ENCODE data around the gene TEAD4.
A peak's percentile ranks its signal among the peaks of the same experiment; 100 is the strongest.

Gene TEAD4

DNA sequence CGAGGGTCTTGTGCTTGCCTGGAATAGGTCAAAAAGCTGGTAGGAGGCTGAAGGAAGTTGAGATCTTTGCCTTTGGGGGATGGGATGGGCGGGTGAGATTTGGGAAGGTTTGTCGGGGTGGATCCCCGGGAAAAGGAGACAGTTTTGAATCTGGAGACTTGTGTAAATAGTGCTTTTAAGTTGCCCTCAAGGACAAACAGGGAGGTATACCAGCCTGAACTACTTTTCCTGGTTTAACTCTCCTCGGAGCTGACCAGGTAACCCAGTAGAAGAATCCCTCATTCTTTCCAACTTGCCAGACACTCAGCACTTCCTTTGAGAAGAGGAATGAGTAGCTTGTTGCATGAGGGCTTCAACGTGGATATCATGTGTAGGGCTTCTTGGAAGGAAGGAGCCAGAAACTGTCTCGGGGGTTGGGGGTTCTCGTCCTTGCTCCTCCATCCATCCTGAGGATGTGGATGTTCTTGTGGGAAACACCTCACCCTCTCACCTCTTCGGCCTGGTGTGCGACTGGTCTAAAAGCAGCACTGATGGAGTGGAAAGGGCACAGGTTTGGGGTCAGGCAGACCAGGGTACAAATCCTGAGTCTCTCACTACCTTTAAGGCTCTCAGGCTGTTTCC lies 1.9 kb downstream of the TEAD4 start:
- peak; percentile 26 for DNase-seq (ENCODE audit: low read depth)

DNA sequence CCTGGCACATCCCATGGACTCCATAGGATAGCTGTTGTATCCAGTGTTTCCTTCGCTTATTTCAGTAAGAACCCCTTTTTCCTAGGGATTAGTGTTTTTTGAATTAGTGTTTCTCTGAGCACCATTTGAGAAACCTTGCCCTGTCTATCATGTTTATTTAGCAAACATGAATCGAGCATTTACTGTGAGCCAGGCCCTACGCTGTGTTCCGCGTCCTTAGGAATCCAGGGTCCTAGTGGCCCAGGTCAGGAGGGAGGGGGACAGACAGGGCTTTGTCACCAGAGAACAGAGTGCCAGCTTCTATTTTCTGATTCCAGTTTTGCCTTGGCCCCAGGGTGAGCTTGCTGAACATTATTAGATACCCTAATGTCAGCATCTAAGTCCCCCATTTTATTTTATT lies 2.5 kb downstream of the TEAD4 start:
- no peak for DNase-seq (ENCODE audit: low read depth)

DNA sequence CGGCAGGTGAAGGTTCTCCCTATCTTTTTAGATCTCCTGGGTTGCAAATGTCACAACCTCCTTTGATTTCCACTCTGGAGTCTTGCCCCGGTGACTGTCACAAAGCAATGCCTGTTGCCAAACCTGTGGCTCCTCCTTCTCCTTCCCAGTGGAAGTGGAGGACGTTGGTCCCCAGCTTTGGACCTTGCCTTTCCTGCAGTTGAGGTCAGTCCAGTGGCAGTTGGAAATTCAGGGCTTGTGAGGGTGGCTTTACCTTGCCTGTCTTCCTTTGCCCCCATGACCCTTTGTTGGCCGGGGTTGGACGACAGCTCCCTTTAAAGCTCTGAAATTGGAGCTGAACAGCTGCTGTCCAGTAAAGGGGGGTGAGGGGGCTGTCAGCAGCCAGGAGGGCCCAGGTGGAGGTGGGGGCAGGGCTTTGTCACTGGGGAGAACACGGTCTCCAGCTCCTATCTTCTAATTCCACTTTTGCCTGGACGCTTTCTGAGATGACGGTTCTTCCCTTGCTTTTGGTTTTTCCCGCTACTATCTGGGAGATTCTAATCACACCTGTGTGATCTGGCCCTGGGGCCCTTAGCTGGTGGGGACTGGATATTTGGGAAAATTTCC lies 4.1 kb downstream of the TEAD4 start:
- no peak for DNase-seq (ENCODE audit: low read depth)

DNA sequence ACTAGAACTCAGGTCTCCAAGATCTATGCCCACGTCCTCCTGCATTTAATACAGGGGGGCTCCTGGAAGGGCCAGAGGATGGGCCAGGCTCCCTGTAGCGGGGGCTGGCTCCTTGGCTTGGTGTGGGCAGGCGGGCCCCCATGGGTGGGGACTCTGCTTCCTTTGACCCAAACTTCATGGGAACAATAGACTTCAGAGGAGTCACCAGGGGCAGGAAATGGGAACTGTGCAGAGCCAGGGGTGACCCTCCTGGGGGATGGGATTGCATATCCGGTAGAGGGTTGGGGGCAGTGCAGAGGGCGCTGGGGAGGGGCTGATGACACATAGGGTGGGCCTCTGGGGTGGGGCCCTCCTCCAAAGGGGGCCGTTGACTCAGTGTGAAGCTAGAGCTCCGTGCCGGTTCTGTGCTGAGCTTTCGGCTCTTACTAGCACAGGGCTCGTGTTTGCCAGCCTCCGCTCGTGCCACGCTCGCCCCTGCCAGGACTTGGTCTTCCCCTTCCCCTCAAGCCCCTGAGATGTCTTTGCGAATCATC lies 4.6 kb downstream of the TEAD4 start:
- DNase-seq (ENCODE audit: low read depth): peak; percentile 47

DNA sequence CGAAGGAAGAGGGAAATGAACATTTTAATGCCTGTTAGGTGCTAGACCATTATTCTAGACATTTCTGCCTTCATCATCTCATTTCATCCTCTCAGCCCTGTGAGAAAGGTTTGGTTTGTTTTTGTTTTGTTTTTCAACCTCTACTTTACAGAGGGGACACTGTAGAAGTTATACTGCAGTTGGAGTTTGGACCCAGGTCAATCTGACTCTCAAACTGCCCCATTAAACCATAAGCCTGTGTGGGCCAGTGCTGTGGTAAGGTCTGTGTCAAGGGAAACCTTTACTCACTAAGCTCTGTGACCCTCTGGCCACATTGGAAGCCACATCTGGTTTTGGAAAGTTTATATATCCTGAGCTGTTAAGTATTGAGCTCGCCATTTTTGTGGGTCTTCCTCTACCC lies 8.5 kb downstream of the TEAD4 start:
- DNase-seq (ENCODE audit: low read depth): no peak

DNA sequence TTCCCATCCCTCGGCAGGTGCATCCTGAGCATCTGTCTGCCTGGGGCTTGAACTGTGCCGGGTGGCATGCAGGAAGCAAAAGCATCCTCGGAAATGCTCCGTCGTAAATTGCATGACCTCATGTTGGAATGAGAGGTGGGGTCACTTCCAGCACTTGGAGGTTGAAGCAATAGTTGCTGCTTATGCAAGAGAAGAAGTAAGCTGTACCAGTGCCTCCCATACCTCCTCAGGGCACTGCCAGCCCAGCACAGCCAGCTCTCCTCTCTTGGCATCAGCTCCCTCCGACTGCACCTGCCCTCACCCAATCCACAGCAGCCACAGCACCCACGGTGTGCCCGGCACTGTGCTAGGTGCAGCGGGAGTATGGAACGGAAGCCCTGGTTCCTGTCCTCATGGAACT lies 11.5 kb downstream of the TEAD4 start:
- DNase-seq (ENCODE audit: low read depth): no peak

DNA sequence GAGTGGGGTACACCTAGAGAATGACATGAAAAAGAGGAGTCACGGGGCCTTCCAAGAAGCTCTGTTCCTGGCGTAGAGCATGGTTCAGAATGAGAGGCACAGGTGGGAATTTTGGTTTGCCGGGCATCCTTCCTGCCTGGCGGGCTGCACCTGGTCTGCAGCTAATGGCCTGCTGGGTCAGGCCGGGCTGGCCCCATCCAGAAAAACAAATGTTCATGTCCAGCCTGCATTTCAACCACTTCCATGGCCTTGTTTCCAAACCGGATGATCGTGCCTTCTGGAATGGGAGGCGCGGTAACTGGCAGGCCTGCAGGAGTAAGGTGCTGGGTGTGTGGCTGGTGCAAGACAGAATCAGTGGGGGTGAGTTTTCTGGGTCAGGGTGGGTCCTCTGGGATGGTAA lies 14.4 kb downstream of the TEAD4 start:
- no peak for DNase-seq (ENCODE audit: low read depth)

DNA sequence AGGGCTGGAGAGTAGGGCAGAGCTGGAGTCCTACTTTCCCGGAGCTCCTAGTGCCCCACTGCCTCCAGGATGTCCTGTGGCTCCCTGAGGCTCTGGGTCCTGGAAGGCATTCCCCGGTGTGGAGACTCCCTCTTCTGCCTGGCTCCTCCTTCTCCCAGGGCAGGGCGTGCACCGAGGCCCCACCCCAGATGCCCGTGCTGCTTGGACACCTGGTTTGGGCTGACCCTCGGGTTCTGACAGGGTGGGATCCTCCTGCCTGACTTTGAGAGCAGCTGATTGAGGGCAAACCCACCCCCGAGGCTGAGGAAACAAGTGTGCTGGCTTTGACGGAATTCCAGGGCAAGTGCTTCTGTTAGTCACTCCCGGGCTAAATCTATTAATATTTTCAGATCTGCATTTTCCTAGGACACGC lies 15.4 kb downstream of the TEAD4 start:
- peak; percentile 35 for DNase-seq (ENCODE audit: low read depth)

DNA sequence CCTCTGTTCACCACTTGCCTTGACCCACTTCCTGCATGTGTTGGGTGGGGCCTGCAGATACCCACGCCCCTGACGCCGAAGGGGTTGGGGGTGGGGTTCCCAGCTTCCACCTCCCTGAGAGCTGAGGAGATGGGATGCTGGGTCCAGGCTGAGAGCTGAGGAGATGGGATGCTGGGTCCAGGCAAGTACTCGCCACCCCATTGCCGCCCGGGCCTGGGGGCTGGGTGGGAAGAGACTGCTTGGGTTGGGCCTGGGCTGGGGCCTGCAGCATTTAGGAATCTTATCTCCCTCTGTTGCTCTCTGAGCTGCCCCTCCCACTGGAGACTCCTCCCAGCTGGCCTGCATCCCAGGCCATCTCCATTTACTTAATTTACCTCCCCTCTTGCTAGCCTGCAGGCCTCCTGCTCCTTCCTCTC lies 17.4 kb downstream of the TEAD4 start:
- no peak for DNase-seq (ENCODE audit: low read depth)

DNA sequence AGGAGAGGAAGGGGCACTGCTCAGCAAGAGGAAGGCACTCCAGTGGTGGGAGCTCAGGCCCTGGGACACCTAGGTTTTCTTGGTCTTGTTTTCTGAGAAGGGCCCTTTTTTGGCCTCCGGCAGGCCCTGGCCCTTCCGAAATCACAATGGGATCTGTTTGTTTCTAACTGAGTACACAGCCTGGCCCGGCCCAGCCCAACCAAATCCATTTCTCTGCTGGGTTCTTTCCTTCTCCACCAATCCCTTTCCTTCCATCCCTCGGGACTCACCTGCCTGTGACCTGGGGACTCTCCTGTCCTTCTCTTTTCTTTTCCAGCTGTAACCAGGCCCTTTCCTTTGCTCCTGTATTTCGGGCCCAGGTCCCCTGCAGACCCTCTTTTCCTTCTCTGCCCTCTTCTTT lies 18.6 kb downstream of the TEAD4 start:
- DNase-seq (ENCODE audit: low read depth): no peak

DNA sequence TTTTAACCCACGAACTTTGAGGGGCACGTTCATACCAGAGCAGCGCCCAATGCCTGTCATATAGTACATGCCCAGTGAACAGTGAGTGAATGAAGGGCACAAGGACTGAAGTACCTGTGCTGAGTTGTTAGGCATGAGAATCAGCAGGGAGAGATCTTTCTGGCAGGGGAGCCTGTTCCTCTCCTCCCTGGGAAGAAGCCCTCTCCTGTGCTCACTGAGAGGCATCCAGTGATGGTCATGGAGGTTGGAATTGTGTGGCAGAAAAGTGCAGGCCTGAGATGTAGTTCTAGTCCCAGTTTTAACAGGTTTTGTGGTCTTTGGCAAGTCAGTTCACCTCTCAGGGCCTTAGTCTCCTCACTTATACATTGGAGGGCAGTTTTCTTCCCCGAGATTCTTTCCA lies 20.6 kb downstream of the TEAD4 start:
- DNase-seq (ENCODE audit: low read depth): no peak

DNA sequence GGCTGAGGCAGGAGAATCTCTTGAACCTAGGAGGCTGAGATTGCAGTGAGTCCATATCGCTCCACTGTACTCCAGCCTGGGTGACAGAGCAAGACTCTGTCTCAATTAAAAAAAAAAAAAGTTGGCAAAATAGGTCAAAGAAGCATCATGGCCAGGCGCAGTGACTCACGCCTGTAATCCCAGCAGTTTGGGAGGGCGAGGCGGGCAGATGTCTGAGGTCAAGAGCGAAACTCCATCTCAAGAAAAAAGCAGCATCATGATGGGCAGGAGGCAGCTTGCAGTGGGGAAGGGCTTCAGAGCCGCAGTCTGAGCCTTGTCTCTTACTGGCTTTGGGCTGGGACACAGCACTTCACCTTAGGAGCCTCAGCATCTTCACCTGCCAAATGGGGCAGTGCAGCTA lies 21.4 kb downstream of the TEAD4 start:
- no peak for DNase-seq (ENCODE audit: low read depth)

DNA sequence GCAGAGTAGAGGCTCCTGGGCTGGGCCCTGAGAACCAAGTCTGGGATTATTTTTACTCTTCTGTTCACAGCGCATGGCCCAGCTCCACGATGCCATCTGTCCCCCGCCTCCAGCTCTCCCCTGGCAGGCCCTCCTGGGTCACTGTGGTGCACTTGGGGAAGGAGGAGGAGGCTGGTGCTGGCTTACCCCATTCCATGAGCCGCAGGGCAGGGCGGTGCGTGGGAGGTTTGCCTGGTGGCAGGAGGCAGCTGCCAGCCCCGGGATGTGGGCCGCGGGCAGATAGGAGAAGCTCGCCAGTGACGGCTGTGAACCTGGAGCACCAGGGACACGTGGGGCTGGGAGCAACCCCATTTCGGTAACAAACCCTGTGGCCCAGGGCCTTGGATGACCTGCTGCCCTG lies 23.2 kb downstream of the TEAD4 start:
- no peak for DNase-seq (ENCODE audit: low read depth)

DNA sequence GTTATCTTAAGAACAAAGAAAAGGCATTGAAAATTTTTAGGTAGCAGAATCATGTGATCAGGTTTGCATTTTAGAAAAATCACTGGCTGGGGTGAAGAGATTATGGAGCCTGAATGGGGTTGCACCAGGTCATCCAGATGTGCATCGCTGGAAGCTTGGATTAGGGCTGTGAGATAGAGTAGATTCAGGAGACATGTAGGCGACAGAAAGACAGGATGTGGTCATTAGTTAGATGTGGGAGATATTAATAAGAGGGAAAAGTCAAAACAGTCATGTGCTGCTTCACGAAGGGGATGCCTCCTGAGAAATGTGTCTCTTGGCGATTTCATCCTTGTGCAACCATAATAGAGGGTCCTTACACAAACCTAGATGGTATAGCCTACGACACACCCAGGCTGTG lies 25.1 kb downstream of the TEAD4 start:
- no peak for DNase-seq (ENCODE audit: low read depth)

DNA sequence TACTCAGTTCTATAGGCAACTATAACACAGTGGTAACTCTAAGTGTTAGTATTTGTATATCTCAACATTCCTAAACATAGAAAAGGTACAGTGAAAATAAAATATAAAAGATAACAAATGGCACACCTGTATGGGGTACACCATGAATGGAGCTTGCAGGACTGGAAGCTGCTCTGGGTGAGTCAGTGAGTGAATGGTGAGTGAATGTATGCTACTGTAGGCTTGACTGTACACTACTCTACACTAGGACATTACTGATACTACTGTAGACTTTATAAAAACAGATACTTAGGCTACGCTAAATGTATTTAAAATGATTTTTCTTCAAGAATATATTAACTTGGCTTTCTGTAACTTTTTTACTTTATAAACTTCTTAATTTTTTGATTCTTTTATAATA lies 25.5 kb downstream of the TEAD4 start:
- no peak for DNase-seq (ENCODE audit: low read depth)

DNA sequence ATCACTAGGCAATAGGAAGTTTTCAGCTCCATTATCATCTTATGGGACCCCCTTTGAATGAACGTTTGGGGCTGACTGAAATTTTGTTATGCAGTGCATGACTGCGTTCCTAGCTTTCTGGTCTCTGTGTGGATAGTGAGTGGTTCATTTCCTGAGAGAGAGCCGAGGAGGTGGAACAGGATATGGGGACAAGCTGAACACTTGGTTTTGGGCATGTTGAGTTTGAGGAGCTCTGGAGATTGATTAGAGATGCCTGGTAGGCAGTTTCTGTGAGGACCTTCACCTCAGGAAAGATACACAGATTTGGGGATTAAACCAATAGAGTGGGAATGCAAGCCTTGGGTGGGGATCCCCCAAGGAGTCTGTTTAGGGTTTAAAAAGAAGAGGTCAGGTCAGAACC lies 27.7 kb downstream of the TEAD4 start:
- DNase-seq (ENCODE audit: low read depth): no peak

DNA sequence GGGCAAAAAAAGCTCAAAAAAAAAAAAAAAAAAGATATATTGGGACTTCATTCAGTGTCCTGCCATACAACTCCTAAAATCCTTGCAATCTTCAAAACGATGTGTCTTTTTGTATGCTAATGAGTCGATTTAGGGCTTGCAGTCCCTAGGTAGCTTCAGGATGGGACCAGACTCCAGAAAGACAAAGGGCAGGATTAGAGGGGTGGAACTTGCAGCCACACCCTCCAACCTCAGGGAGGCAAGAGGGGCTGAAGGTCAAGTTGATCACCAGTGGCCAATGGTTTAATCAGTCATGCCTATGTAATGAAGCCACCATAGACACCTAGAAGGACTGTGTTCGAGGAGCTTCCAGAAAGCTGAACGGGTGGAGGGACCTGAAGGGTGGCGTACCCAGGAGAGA lies 29.3 kb downstream of the TEAD4 start:
- no peak for DNase-seq (ENCODE audit: low read depth)

DNA sequence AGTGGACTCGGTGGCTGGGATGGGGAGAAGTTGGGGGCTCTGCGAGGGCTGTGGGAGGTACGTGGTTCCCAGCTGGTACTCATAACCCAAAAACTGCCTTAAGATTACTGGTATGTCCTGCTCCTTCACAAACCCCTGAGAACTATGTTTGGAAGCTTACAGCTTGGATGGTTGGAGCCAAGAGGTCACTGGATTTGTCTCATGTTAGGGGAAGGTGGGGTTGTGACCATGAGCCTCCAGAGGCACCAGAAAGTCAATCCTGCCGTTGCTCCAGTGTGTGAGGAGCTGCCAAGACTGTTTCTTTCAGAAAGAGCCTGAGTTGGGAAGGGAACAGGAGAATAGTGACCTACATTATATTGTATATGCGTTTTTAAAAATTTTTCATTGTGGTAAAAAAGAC lies 33.5 kb downstream of the TEAD4 start:
- no peak for DNase-seq (ENCODE audit: low read depth)

DNA sequence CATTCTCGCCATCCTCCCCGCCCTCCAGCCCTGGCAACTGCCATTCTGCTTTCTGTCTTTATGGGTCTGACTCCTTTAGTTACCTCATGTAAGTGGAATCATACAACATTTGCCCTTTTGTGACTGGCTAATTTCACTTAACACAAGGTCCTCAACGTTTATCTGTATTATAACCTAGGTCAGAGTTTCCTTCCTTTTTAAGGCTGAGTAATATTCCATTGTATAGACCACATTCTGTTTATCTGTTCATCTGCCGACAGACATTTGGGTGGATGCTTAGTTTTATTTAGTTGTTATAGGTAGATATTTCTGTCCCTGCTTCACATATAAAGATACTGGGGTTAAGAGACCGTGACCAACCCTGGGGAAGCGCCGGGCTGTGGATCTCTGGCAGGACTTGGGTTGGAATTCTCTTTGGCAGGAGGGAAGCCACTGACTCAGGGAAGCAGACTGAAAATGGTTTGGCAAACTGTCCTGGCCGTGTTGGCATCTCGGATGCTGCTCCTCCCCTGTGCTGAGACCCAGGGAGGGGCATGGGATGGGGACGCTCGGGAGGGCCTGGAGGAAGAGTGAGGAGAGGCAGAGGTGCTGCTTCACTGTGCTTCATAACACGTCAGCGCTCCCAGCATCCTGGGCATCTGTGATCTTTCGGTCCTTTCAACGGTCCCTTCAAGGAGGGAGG lies 38.9 kb downstream of the TEAD4 start:
- no peak for DNase-seq (ENCODE audit: low read depth)

DNA sequence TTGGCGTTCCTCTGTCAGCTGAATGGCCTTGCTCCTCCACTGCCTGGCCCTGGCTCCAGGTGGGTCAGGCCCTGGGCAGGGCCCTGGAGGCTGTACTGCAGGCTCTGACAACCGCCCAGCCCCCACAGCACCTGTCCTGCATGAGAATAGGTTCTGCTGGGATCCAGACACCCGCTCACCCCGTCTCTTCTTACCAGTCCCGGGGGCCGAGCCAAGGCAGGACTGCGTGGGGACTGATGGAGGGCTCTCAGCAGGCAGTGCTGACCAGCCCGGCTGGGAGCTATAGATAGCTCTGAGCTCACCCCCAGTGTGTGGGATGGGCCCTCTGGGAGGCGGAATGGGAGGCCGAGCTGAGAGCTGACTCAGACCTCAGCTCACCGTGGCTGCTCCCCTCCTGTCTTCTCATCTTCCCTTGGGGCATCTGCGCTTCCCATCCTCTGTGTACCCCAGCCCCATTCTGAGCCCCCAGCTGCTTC lies 39.6 kb downstream of the TEAD4 start:
- DNase-seq (ENCODE audit: low read depth): peak; percentile 80

DNA sequence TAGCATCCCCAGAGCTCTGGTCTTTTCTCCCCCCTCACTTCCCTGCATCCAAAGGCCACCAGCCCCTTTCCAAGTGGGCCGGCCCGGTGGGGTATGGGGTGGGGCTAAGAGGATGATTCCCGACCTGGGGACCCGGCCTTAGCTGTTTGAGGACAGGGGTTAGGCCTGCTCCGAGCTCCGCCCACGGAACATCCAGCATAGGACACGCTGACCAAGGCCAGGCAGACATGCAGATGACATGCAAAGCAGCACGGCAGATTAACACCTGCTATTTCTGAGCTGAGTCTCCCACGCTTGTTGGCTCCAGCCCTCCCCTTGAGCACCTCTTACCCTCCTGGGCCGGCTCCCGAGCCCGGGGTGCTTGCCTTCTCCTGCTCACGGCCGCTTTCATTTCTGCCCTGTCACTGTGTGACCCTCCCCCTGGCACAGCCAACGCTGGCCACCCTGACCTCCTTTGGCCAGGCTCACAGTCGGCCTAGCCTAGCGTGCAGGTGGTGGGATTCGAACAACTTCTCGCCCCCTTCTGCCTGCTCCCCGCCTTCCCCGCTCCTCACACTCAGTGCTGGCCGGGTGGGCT lies 40.2 kb downstream of the TEAD4 start:
- DNase-seq (ENCODE audit: low read depth): no peak

DNA sequence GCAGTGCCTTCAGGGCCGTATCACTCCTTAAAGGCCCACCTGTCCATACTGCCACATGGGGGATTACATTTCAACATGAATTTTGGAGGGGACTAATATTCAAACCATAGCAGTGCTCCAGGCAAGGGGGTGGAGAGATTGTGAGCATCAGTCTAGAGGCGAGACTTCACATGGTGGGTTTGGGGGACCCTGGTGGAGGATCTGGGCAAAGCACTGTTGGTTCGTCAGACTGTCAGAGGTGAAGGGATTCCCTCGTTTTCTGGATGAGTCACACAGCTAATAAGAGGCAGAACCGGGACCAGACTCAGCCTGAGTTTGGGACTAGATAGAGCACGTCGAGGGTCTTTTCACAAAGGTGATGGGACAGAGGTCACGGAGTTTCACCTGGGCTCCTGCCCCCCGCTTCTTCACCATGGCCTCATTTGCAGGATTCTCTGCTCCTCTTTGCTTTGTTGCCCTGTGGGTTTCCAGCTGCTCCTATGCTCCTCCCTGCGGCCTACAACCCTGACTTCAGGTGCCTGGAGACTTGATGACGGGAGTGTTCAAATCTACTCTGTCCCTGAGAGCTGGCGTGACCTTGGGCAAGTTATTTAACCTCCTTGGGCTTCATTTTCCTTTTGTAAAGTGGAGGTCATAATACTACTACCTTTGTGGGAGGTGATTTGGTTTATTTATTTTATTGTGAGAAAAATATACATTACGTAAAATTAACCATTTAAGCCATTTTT lies 41.5 kb downstream of the TEAD4 start:
- DNase-seq (ENCODE audit: low read depth): peak; percentile 40

Measured in ELR (cell line).